ENCODE results near the gene PRKAB1. TPM values are rescaled to one million over a fixed set of nuclear protein-coding genes. Genes with fewer than 3 reads are reported as not detected.

Gene PRKAB1
- total RNA-seq, 4 donors from 2014 or later = 11.3 to 28.6 (median 15.1) TPM

DNA sequence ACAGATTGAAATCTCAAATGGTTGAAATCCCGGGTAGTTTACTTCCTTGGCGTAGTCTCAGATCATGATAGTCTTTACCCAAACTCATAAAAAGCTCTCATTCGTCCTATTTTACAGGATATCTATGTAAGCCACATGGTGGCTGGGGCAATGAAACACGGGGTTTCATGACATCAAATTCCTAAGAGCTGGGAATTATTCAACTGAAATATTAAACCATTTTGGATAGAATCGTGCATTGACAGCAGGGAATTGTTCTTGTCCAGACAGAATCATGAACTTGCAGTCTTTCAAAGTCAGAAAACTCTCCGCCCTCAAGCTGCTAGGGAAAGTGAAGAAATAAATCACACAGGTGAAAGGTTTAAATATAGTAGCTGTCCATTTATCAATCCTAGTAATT, 33.2 kb upstream of the PRKAB1 start:
- H3K4me3 ChIP-seq = no peak overlapping the region
- WGBS = 33% methylated on average over 6 of the region's 6 CpGs
- TF ChIP-seq, protein P1, sequence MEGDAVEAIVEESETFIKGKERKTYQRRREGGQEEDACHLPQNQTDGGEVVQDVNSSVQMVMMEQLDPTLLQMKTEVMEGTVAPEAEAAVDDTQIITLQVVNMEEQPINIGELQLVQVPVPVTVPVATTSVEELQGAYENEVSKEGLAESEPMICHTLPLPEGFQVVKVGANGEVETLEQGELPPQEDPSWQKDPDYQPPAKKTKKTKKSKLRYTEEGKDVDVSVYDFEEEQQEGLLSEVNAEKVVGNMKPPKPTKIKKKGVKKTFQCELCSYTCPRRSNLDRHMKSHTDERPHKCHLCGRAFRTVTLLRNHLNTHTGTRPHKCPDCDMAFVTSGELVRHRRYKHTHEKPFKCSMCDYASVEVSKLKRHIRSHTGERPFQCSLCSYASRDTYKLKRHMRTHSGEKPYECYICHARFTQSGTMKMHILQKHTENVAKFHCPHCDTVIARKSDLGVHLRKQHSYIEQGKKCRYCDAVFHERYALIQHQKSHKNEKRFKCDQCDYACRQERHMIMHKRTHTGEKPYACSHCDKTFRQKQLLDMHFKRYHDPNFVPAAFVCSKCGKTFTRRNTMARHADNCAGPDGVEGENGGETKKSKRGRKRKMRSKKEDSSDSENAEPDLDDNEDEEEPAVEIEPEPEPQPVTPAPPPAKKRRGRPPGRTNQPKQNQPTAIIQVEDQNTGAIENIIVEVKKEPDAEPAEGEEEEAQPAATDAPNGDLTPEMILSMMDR (IDR thresholded peaks at IDR 0.05) = no peak
- TF ChIP-seq POLR2A (IDR thresholded peaks at IDR 0.05) (no peak), EP300 (IDR thresholded peaks at IDR 0.05) (no peak), POLR2AphosphoS5 (IDR thresholded peaks at IDR 0.05) (no peak)

DNA sequence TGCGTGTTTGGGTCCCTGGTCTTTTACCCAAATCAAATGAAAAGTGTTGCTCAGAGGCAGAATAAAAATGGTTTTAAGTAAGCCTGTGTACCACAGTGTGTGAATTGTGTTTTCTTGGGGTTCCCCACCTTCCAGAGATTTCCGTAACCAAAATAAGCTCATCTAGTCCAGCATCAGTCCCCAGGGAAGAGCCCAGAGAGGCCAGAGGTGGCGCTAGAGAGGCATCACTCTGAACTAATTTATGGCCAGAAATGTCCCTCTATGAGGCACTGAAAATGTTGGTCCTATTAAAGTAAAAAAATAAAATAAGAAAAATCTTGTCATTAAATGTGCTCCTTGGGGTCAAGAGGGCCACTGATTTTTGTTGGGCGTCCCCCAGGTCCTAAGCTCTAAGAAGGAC, 24.9 kb upstream of the PRKAB1 start:
- Histone ChIP-seq H3K36me3 (no peaks in the 10 kb centered on the region), H3K27ac (no peak overlapping the region), H3K4me1 (no peaks in the 10 kb centered on the region), H3K27me3 (peaks cover 2% of the 10 kb centered on the region), H3K4me3 (no peak overlapping the region), H3K9me3 (no peaks in the 10 kb centered on the region)
- no peak for DNase-seq (ENCODE audit: low spot score in 2 of 2)
- 71% methylated on average over 4 of the region's 4 CpGs for WGBS
- TF ChIP-seq POLR2A (IDR thresholded peaks at IDR 0.05) = no peak
- TF ChIP-seq, protein P1 (IDR thresholded peaks at IDR 0.05) = no peak

More for the DNA sequence above, 33.2 kb upstream of the PRKAB1 start:
- Histone ChIP-seq H3K4me1 (no peaks in the 10 kb centered on the region), H3K9me3 (no peaks in the 10 kb centered on the region), H3K27ac (no peak overlapping the region), H3K27me3 (peaks cover 2% of the 10 kb centered on the region), H3K36me3 (no peaks in the 10 kb centered on the region)
- no peak for DNase-seq (ENCODE audit: low spot score in 2 of 2)

DNA sequence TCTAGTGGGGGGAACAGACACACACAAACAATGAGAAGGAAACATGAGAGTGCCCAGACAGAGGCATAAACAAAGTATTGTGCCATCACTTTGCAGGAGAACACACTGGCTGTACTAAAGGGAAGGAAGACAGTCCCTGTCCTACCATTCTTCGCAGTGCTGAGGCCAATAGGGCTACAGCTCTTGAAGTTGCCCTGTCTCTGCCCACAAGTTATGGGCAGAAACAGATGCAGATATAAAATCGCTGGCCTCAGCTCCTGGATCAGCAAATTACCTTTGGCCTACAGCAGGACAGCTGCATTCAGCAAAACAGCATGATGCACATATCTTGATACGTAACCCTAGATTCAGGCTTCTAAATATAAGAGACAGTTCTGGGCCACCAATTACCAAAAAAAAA, 23.0 kb upstream of the PRKAB1 start:
- TF ChIP-seq, protein P1 (IDR thresholded peaks at IDR 0.05) = no peak
- TF ChIP-seq POLR2A (IDR thresholded peaks at IDR 0.05) = no peak
- H3K4me1 ChIP-seq = no peaks in the 10 kb centered on the region
- no peaks in the 10 kb centered on the region for H3K36me3 ChIP-seq
- no peaks in the 10 kb centered on the region for H3K9me3 ChIP-seq
- 88% methylated on average over 3 of the region's 3 CpGs for WGBS
- no peak overlapping the region for H3K4me3 ChIP-seq
- no peak for DNase-seq (ENCODE audit: low spot score in 2 of 2)
- no peak overlapping the region for H3K27ac ChIP-seq
- no peaks in the 10 kb centered on the region for H3K27me3 ChIP-seq

DNA sequence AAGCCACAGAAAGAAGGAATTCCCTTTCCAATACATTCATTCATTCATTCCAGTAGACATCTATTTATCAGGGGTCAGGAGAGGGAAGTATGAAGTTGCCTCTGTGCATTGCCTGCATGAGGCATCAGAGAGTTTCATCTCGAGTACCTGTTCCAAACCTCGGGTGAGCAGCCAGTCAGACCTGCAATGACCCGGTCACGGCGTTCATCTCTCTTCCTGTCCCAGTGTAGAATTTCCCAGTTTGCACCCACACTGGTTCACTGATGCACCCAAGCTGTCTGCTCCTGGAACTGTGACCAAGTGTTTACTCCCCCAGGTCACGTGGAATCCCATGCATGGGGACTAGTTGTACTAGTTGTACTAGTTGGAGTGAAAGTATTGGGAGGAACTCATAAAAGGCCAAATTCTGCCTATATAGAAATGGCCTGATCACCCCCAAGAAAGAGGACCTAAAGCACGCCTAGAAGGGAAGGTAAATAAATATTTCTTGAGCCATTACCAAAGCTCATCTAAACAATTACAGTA, 22.3 kb upstream of the PRKAB1 start:
- no peak for DNase-seq (ENCODE audit: low spot score in 2 of 2)
- TF ChIP-seq EP300 (IDR thresholded peaks at IDR 0.05) (no peak), POLR2AphosphoS5 (IDR thresholded peaks at IDR 0.05) (no peak), POLR2A (IDR thresholded peaks at IDR 0.05) (no peak)
- TF ChIP-seq, protein P1 (IDR thresholded peaks at IDR 0.05) = no peak
- Histone ChIP-seq H3K9me3 (no peaks in the 10 kb centered on the region), H3K4me3 (no peak overlapping the region), H3K4me1 (no peaks in the 10 kb centered on the region), H3K27ac (no peak overlapping the region), H3K36me3 (no peaks in the 10 kb centered on the region), H3K27me3 (no peaks in the 10 kb centered on the region)
- 83% methylated on average over 7 of the region's 7 CpGs for WGBS

DNA sequence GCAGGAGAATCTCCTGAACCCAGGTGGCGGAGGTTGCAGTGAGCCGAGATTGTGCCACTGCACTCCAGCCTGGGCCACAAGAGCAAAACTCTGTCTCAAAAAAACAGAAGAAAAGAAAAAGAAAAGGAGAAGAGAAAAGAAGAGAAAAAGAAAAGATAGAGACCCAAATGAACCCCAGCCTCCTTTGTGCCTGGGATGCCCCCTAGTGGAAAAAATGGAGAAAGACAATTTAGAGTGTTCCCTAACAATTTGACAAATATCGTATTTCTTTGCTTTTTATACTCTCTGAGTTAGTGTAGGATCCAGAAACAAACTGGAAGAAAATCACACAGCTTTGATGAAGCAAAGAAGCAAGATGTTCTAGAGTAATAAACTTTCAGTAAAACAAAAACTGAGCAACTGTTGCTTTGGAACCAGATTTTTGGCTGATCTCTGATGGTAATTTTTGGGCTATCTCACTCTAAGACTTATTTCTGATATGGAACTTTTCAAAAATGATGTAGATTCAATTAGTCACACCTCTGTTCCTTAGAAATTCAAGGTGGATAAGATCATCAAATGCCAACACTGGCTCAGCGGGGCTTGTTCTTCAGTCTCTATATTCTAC, 18.6 kb upstream of the PRKAB1 start:
- DNase-seq (ENCODE audit: low spot score in 2 of 2) = no peak
- Histone ChIP-seq H3K4me3 (no peak overlapping the region), H3K36me3 (no peaks in the 10 kb centered on the region), H3K9me3 (no peaks in the 10 kb centered on the region), H3K27me3 (no peaks in the 10 kb centered on the region), H3K27ac (no peak overlapping the region), H3K4me1 (no peaks in the 10 kb centered on the region)
- TF ChIP-seq EP300 (IDR thresholded peaks at IDR 0.05) = no peak
- TF ChIP-seq, protein P1 (IDR thresholded peaks at IDR 0.05) = peak in 1 of 2 donors; percentile 25
- 62% methylated on average over 4 of the region's 4 CpGs for WGBS
